GM18507 (cell line): ENCODE data around the gene ABCB6.

Source experiments
- DNase-seq: peaks from one replicate; pipeline ENCODE4 v3.0.0; 2011; ENCODE audit warnings: low read depth; ENCODE audit not compliant: insufficient read length; ENCODE audit errors: extremely low spot score
- FAIRE-seq: peaks from 2 replicates; lab custom pipeline; 2011; peaks lifted over from hg19 to GRCh38; lab: Jason Lieb, UNC

The ABCB6 gene

DNA sequence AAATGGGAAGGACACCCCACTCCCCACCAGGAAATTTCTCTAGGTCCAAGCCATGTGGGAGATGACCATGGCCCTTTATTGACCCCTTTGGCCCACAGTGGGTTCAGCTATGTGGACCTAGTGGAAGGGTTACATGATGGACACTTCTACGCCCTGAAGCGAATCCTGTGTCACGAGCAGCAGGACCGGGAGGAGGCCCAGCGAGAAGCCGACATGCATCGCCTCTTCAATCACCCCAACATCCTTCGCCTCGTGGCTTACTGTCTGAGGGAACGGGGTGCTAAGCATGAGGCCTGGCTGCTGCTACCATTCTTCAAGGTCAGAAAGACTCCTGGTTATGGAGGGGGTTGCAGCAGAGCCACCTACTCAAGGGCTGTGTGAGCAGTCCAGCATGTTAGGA lies 27.8 kb upstream of the ABCB6 start:
- FAIRE-seq (no peak), DNase-seq (no peak)

DNA sequence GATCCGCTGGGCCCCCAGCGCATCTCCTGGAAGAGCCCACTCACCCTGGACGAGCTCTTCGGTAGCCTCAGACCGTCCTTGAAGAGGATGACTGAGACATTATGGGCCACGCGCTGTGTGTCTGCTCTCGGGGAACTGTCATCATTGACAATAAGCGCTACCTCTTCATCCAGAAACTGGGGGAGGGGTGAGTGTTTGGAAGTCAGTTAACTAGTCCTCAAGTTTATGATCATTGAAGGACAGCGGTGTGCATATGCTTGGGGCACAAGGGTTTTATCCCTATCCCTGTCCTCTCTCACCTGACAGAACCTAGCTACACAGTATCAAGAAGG lies 27.1 kb upstream of the ABCB6 start:
- DNase-seq (no peak), FAIRE-seq (no peak)

DNA sequence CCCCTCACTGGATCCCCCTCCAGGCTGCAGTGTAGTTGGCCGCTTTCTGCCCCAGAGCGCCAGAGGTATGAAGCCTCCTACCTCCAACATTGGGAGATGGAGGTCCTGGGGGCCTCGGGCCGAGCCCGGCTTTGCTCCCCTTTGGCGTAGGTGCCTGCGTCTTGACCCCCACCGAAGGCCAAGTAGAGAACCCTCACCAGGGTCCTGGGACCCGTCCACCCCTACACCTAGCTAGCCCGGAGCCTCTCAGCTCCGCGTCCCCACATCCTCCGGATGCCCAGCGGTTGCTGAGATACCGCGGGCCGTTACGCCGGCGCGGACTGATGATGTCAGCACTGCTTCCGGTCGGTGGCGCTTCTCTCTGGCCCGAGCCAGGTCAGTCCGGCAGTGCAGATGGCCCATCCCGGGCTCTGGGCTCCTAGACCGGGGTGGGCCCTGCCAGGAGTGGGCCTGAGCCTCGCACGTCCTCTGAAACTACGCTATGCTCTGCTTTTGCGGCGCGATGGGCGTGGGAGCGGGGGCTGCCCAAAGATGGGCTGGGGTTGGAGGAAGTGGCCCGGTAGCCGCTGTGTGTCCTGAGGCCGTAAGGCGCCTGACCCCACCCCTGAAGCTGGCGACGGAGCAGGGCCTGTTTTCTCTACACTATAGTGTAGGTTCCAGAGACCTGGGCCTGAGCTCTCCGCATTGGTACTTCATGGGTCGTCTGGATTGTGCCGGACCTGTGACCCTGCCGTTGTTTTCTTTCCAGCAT lies 26.6 kb upstream of the ABCB6 start, which contains the start of the genes GLB1L and STK16:
Gene GLB1L (minus strand): TSS at position 297 of the 751 bp plus-strand sequence. CDS start 1,871 bp downstream, outside the sequence.
Gene STK16 (plus strand): TSS at position 332 of the 751 bp plus-strand sequence. CDS start 521 bp downstream, outside the sequence.
- FAIRE-seq (peak; percentile 94), DNase-seq (peak; percentile 94)

DNA sequence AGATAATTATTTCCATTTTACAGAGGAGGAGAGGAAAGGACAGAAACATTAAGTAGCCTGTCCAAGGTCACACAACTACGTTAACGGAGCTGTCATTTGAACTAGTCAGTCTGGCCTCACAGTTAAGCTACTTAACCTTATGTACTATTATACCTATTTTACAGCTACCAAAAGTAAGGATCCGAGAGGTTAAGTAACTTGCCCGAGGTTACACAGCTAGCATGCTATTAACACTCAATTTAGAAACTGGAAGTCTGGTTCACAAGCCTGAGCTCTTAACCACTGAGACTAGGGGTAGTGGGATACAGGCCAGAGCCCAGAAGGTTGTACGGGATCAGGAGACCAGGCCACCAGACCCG lies 26.0 kb upstream of the ABCB6 start:
- DNase-seq (no peak), FAIRE-seq (no peak)

DNA sequence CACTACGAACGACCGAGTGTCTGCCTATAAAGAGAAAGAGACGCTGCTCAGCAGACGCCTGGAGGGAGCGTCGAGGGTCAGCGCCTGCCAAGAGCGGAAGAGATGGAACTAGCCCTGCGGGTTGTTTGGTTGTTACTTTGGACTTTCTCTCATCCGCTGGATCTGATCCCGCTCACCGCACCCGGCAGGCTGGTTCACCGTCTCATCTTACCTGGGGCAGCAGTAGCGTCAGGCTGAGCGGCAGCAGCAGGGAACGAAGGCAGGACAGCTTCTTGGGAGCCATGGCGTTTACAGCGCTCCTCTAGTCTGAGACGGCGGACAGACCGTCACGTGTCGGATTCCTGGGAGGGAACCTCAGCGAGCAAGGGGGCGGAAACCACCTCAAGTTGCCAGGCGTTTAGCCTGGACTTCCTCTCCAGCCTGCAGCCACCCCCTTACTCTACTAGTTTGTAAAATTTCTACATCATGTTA lies 24.6 kb upstream of the ABCB6 start:
- DNase-seq (no peak), FAIRE-seq (no peak)

DNA sequence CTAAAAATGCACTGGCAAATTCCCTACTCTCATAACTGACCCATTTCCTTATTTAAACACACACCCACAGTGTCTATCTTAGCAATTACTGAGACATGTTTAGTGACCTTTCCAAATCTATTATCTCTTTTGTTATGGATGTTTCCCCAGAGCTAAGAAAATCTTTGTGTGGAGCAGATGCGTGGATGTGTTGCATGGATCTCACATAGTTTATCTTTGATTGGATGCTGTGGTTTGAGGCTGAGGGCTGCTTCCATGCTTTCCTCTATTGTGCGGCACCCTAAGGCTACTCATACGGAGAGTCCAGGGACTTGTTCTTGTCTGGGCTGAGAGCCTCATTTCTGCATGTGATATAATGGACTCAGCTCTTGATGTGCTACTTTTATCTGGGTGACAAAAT lies 15.6 kb upstream of the ABCB6 start:
- no peak for DNase-seq
- no peak for FAIRE-seq

DNA sequence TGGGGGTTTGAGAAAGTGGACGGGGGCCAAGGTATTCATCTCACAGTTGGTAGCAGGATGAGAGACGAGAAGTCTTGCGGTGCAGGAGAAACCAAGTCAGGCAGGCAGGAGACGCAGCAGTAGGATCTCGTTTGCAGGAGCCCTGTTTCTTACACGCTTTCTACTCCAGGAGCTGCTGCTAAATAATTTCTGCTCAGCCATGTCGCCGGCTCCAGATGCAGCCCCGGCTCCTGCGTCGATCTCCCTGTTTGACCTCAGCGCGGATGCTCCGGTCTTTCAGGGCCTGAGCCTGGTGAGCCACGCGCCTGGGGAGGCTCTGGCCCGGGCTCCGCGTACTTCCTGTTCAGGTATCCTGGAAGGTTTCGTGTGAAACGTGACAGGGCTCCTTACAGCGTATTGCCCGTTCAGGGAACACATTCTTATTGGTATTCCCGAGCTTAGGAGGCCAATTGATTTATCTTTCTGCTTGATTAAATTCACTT lies 11.3 kb upstream of the ABCB6 start:
- DNase-seq (no peak), FAIRE-seq (no peak)

DNA sequence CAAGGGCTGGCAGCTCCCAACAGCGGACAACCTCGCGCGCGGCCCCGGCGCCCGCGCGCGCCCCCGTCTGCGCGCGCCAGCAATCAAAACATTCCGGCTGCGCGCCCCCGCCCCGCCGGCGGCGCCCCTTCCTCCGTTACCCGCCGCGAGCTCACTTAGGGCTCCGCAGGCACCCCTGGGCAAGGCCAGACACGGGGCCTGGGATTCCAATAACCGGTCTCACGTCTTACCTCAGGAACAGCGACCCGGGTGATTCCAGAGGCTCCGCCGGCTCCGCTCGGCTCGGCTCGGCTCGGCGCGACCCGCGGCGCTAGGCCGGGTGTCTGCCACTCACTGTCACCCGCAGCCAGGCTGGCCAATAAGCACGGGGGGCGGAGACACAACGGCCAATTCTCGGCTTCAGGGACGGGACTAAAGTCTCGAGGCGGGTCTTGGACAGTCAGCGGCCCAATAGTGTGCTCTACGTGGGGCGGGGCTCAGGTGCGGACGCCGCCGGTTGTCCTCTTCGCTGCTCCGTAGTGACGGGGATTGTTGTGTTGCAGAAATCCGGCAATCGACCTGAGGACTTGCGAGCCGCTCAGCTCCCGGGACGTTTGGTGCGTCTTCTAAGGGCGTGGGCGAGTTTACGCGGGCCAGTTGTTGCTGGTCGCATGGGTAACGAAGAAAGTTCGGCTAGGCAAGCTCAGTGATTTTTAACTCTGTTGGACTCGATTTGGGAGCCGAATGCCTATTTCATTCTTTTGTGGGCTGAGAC lies 10.7 kb upstream of the ABCB6 start, which contains the start of the genes ANKZF1 and ATG9A:
Gene ANKZF1 (plus strand): TSS at position 502 of the 754 bp plus-strand sequence. CDS start 452 bp downstream, outside the sequence.
Gene ATG9A (minus strand): TSS at position 332 of the 754 bp plus-strand sequence. CDS start 1,612 bp downstream, outside the sequence.
- DNase-seq (peak; percentile 95), FAIRE-seq (peak; percentile 100)

DNA sequence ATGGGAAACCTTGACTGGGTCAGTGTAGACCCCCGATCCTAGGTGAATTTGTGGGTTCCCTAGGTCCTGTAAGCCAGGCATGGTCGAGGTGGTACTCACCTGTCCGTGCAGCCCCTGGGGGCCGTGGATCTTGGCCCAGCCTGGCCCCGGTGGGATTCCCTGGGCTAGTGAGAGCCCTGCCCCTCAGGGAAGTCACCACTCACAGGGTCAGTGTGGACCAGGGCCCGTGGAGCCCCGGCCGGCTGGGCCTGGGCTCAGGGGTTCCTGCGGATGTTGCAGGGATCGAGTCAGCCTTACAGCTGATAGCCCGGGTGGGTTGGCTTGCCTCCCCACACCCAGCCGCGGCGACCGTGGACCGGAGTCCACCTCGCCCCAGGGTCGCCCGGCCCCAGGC lies 10.2 kb upstream of the ABCB6 start:
- DNase-seq (no peak), FAIRE-seq (no peak)

DNA sequence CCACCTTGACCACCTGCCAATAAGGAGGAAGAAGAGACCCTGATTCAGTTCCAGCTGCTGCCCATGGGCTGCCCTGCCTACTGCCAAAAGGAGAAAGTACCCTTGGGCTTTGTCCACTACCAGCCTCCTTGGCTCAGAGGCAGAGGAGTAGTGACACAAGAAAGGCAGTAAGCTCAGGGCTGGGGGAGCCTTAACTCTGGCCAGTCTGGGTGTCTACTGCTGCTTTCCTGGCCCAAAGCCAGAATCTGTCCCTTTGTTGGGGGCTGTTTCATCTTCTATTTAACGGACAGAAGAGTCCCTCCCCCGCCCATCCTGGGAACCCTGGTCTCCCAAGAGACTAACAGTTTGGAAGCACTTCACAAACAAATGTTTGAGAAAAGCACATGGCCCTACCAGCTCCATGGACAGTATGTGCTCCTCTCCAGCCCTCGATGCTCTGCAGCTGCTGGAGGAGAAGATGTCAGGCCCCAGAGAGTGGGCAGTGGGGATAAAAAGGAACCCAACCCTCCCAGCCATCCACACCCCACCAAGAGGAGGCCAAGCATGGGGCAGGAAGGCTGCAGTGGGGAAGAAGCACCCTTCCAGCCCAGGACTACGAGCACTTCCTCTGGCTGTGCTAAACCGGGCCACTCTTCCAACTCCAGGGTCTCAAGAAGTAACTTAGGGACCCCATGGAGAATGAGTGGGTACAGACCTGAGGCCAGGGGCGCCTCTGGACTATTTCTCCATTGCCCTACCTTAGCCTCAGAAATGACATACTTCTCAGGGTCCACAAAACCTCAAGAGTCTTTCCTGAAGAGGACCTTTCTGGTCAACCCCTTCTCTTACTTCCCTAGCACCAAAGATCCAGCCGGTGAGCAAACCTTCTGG lies 9.5 kb upstream of the ABCB6 start:
- DNase-seq = no peak

DNA sequence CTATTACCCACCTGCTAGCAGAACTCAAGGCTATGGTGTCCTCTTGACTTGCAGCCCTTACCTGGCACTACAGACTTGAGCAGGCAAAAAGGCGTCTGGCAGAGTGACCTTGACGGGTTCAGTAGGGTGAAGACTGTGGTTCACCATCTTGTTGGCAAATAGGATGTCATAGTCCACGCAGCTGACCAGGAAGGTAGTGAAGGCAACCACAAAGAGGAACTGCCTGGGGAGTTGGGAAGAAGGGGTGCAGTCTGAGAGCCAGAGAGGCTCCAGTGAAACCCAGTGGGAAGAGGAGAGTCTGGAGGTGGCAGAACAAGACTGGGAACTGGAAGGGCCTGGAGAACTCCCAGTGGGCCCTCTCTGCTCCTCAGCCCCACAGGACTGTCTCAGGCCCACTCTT lies 6.6 kb upstream of the ABCB6 start:
- no peak for FAIRE-seq
- no peak for DNase-seq

More for the DNA sequence above, 9.5 kb upstream of the ABCB6 start:
- no peak for FAIRE-seq

DNA sequence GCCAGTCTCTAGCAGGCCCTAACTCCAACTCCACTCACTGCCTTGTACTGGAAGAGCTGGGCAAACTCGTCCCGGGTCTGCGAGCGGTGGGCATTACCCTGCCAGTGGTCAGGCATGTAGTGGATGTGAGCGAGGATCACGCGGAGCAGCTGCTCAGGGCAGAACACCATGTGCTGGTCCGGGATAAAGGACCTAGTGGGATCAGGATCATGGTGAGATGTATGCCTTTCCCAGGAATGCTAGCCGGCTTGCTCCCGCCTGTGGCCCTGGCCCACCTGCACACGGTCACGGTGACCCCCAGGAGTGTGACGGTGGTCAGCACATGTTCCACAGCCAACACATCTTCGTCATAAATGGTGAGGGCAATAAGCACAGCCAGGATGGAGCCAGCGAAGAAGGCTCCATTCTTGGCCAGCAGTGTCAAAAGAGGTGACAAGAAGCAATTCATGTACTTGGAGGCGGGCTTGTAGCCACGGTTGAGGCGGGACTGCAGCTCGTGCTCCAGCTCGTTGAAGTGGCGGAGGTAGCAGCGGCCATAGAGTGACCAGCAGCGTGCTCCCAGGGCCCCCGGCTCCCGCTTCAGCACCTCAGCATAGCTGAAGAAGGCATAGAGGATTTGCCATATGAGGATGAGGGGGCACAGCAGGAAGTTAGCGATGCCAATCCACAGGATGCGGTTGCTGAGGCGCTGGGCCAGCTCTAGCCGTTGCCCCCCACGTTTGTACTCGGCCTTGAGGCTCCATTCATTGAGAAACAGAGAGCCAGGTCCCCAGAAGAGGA lies 5.3 kb upstream of the ABCB6 start:
- FAIRE-seq = no peak
- DNase-seq = no peak

DNA sequence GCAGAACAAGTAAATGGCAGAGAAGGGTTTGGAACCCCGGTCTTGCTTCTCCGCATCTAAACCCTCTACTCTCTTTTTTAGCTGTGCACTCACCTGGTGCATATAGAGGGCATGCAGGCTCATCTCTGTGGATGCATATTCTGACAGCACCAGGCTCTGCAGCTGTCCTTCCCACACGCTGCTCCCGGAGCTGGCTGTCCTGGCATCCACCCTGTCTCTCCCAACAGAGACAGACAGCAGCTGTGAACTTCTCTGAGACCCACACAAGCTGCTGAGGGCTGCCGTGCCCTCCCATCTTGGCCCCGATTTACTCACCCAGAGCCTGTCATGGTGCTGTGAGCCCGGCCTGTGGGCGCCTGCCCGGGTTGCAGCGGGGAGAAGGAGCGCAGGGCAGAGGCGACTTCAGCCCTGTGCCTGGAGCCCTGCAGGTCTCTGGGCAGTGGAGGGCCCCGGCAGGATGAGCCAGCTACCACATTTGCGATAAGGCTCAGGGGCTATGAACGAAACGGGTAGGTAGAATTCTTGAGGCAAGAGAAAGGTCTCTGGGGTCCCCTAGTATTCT lies 3.3 kb upstream of the ABCB6 start:
- DNase-seq = no peak
- FAIRE-seq = no peak

DNA sequence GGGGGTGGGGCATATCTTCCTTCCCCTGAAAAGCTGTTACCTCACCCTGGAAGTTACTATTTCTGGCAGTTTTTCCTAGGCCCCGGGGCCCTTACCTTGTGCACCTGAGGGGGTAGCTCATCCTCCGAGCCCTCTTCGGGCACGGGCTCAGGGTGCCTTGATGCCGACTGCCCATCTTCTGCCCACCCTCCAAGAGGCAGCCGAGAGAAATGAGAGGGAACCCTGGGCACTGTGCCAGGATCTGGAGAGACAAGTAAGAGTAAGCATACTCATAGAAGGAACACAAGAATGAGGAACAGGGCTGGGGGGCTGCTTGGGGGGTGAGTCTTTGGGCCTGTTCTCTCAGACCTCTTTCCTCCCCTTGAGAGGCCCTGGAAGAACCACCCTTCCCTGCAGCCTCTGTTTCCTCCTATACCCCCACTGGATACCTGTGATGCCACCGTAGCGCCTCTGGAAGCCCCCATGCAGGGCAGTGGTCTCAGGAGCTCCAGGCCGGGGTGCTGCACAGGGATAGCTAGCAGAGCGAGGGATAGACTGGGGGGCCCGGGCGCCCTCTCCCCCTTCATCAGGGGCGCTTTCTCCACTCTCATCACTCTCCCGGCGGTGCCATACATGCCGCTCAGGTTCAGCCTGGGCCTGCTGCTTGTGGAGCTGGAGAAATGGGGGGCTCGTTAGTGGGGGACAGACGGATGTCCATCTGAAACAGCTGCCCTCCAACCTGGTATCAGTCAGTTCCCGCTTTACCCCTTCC lies 2.1 kb upstream of the ABCB6 start:
- FAIRE-seq (no peak), DNase-seq (no peak)

DNA sequence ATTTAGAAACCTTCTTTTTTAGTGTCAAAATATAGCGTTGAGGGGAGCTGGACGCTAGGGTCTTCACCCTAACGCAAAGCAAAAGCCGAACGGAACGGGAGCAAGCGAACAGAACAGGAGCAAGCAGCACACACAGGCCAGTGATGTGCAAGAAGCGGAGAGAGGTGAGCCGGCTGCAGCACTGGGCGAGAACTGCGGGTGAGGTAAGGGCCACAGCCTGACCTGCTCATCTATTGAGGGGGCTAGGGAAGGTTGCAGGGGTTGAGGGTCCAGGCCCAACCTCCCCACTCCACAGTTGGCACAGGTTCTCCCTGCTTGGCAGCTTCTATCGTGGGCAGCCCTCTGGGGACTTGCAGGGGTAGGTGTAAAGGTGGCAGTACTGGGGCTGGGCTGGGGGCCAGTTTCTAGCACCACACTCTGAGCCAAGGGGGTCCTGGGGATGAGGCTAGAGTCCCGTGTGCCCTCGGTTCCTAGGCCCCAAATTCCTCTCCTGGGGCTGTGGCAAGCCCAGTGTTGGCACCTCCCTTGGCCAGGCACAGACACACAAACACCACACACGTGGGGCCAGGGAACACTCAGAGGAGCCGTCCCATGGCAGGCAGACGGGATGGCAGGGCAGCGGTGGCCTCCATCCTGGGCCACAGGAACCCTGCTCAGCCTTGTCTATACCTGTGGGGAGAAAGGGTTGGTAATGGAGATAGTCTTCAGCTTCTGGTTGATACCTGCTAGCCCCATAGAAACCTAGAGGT lies 1.2 kb upstream of the ABCB6 start:
- no peak for DNase-seq
- no peak for FAIRE-seq

DNA sequence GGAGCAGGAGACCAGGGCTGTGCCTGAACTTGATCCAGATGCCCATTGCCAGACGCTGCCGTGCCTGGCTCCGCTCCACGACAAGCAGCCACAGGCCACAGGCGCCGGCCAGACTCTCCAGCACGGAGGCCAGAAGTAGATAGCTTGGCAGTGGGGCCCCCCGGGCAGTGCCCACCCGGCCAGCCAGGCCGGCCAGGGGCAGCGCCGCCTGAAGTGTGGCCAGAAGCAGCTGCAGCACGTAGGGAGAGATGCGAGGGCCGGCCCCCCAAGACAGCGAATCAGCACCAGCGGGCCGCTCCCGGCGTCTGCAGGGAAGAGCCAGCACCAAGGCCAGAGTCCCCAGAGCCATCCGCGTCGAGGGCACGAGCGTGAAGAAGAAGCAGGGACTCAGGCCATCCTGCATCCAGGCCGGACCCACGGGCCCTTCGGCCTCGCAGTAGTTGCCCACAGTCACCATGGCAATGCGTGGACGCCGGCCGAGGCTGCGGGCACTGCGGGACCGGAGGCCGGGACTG lies 484 bp downstream of the ABCB6 start:
- DNase-seq (no peak), FAIRE-seq (no peak)

DNA sequence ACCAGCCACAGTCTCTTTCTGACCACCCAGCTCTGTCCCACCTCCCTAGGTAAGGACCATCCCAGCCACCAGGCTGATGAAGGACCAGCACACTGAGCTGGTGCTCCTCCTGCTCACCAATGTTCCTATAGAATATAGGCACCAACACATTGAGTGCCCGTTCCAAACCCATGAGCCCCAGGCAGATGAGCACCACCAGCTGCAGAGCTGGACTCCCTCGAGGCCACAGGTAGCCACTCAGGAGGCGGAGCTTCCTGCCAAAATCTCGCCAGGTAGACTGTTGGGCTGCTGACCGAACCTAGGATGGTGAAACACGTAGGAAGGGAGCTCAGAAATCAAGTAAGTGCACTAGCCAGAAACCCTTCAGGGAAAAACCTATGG lies 2.2 kb downstream of the ABCB6 start:
- DNase-seq (no peak), FAIRE-seq (no peak)
